H4 (cell line): ENCODE measurements around the gene SELENOV. TPM values are rescaled to one million over a fixed set of nuclear protein-coding genes. Genes with fewer than 3 reads are reported as not detected.

ENCODE experiments used
- DNase-seq: peaks from one replicate; pipeline ENCODE4 v3.0.0-alpha.2; 2015; ENCODE audit warnings: low spot score
- total RNA-seq: library from RNA; depleted of rRNA; stranded (reverse); fragments of >200 nt; shearing (Covaris generic); gene quantifications from 2 replicates; pipeline ENCODE4 v1.2.3, GENCODE V29; 2014

Gene SELENOV
- total RNA-seq, 1 experiment from 2014 or later, result not detected

- no peak for DNase-seq
These were observed 20.3 kb upstream of the SELENOV start for GRCh38 chr19:39494661-39495060.

- DNase-seq, result no peak
These were observed 18.9 kb upstream of the SELENOV start for GRCh38 chr19:39496063-39496462.

GRCh38 chr19:39497701-39497995, 17.3 kb upstream of the SELENOV start:
- no peak for DNase-seq

- DNase-seq, result no peak
These were observed 16.7 kb upstream of the SELENOV start for GRCh38 chr19:39497996-39498797.

- no peak for DNase-seq
These were observed 15.9 kb upstream of the SELENOV start, which contains the start of gene DLL3 for GRCh38 chr19:39498798-39499642. Gene DLL3 (plus strand): TSS chr19:39498947. CDS start chr19:39498975, 28 bp downstream.

GRCh38 chr19:39499932-39500331, 15.0 kb upstream of the SELENOV start:
- DNase-seq, result no peak

- DNase-seq, result no peak
These were observed 14.4 kb upstream of the SELENOV start for GRCh38 chr19:39500543-39500942.

GRCh38 chr19:39501340-39501739, 13.6 kb upstream of the SELENOV start:
- no peak for DNase-seq

- peak; percentile 43 for DNase-seq
These were observed 12.1 kb upstream of the SELENOV start for GRCh38 chr19:39502640-39503417.

- no peak for DNase-seq
These were observed 8.4 kb upstream of the SELENOV start for GRCh38 chr19:39506598-39506943.

- peak; percentile 45 for DNase-seq
These were observed 7.8 kb upstream of the SELENOV start for GRCh38 chr19:39506944-39507714.

GRCh38 chr19:39507715-39508364, 7.1 kb upstream of the SELENOV start:
- no peak for DNase-seq

GRCh38 chr19:39508629-39509028, 6.3 kb upstream of the SELENOV start:
- no peak for DNase-seq

- no peak for DNase-seq
These were observed 5.7 kb upstream of the SELENOV start for GRCh38 chr19:39509233-39509632.

GRCh38 chr19:39512988-39513387, 2.0 kb upstream of the SELENOV start:
- DNase-seq, result no peak

- DNase-seq, result no peak
These were observed 732 bp downstream of the SELENOV start for GRCh38 chr19:39515551-39516191.

- no peak for DNase-seq
These were observed 1.3 kb downstream of the SELENOV start for GRCh38 chr19:39516270-39516669.

GRCh38 chr19:39517432-39517831, 2.5 kb downstream of the SELENOV start:
- no peak for DNase-seq

- no peak for DNase-seq
These were observed 3.5 kb downstream of the SELENOV start for GRCh38 chr19:39518458-39518857.

GRCh38 chr19:39518975-39519374, 4.0 kb downstream of the SELENOV start:
- no peak for DNase-seq
